Sigmoid colon (tissue), 4 donors: ENCODE data around the gene PNMA5.

Source experiments
- CTCF ChIP-seq, 4 experiments: fragments of 450-650 bp in 3 of 4; fragments of 200-600 bp in 1 of 4; IDR thresholded peaks; one replicate each; pipeline ENCODE4 v1.5.1; 2016 to 2019; ENCODE audit warnings: antibody characterized with exemption in 4 of 4, mild to moderate bottlenecking in 3 of 4, moderate library complexity in 2 of 4
- EP300 ChIP-seq, 4 donors: sonication (generic); formaldehyde crosslinking; IDR thresholded peaks; one replicate each; pipeline ENCODE4 v1.6.1; 2017; ENCODE audit warnings: antibody characterized with exemption in 4 of 4
- POLR2A ChIP-seq, 2 donors: fragments of 450-650 bp; IDR thresholded peaks; one replicate each; pipeline ENCODE4 v1.6.1; 2016; ENCODE audit warnings: antibody characterized with exemption in 2 of 2, mild to moderate bottlenecking in 2 of 2, moderate library complexity in 2 of 2

DNA sequence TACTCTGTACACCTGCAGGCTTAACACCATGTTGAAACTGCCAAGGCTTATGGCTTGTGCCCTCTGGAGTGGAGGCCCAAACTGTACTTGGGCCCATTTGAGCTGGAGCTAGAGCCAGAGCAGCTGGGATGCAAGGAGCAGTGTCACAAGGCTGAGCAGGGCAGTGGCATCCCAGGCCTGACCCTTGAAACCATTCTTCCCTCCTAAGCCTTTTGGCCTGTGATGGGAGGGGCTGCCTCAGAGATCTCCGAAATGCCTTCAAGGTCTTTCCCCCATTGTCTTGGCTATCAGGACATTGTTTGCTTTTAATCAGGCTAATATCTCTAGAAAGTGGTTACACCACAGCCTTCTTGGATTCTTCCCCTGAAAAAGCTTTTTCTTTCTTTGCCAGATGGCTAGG, 10.9 kb upstream of the PNMA5 start:
- TF ChIP-seq CTCF (IDR thresholded peaks at IDR 0.05) (no peak), POLR2A (IDR thresholded peaks at IDR 0.05) (no peak), EP300 (IDR thresholded peaks at IDR 0.05) (no peak)
